Panc1 (cell line): ENCODE measurements around the gene LRMDA. TPM values are rescaled to one million over a fixed set of nuclear protein-coding genes. Genes with fewer than 3 reads are reported as not detected.

ENCODE experiments used
- ATAC-seq: fragments of 200-7000 bp; cut with Tn5 transposase; 2 replicates; pipeline ENCODE4 v1.9.1; 2020; ENCODE audit warnings: mild to moderate bottlenecking, moderate library complexity
- BruUV-seq: library from RNA; stranded (reverse); fragments of 400-500 nt; replicated peaks from 2 replicates; lab custom pipeline; 2021; lab: Mats Ljungman, UMichigan
- CTCF ChIA-PET: fragments of 300-600 bp; sonication (Branson Sonifier 250); formaldehyde crosslinking; loops from one replicate; lab custom pipeline; 2022; ENCODE audit warnings: antibody characterized with exemption; lab: Charles Lee
- POLR2A ChIA-PET: fragments of 300-600 bp; sonication (Branson Sonifier 250); formaldehyde crosslinking; loops from one replicate; lab custom pipeline; 2022; ENCODE audit warnings: antibody characterized with exemption; lab: Charles Lee
- DNase-seq: peaks from one replicate; pipeline ENCODE4 v3.0.0-alpha.2; 2010; ENCODE audit warnings: low read depth, low spot score
- H3K27ac ChIP-seq: 2 replicates; pipeline ENCODE4 v1.5.1; 2011; ENCODE audit warnings: mild to moderate bottlenecking, low read length, inconsistent platforms
- H3K27me3 ChIP-seq: fragments of 200-500 bp; sonication (Bioruptor generic); 2 replicates; pipeline ENCODE4 v1.6.0; 2014; ENCODE audit warnings: low read length, inconsistent platforms; ENCODE audit not compliant: control insufficient read depth, insufficient read depth
- H3K36me3 ChIP-seq: fragments of 200-500 bp; sonication (Bioruptor generic); 2 replicates; pipeline ENCODE4 v1.5.1; 2014; ENCODE audit warnings: inconsistent platforms, mild to moderate bottlenecking, low read length, moderate library complexity; ENCODE audit not compliant: control insufficient read depth, insufficient read depth
- H3K4me1 ChIP-seq: 2 replicates; pipeline ENCODE4 v1.5.1; 2011; ENCODE audit warnings: inconsistent platforms, mild to moderate bottlenecking, low read length, moderate library complexity; ENCODE audit not compliant: control insufficient read depth, insufficient read depth
- H3K4me3 ChIP-seq, 2 experiments: 2 replicates each; pipeline ENCODE4 v1.5.1; 2011 to 2012; ENCODE audit warnings: low read depth in 2 of 2, low read length in 2 of 2, mild to moderate bottlenecking in 2 of 2, inconsistent platforms in 1 of 2, moderate library complexity in 1 of 2
- H3K9me3 ChIP-seq: fragments of 200-500 bp; sonication (Bioruptor generic); 2 replicates; pipeline ENCODE4 v1.5.1; 2014; ENCODE audit warnings: low read depth, mild to moderate bottlenecking, inconsistent platforms, low read length, moderate library complexity; ENCODE audit not compliant: control insufficient read depth, insufficient read depth
- CTCF ChIP-seq: fragments of 450-650 bp; IDR thresholded peaks from 2 replicates; pipeline ENCODE4 v1.5.1; 2017; ENCODE audit warnings: mild to moderate bottlenecking
- POLR2AphosphoS5 ChIP-seq: IDR thresholded peaks from 2 replicates; pipeline ENCODE4 v1.6.1; 2012; ENCODE audit warnings: mild to moderate bottlenecking, low read depth, low read length, moderate library complexity
- REST ChIP-seq, 2 experiments: IDR thresholded peaks; 2 replicates each; pipeline ENCODE4 v1.6.1; 2011 to 2012; ENCODE audit warnings: low read depth in 2 of 2, control low read depth in 1 of 2, low read length in 1 of 2, mild to moderate bottlenecking in 1 of 2, moderate library complexity in 1 of 2; ENCODE audit not compliant: insufficient read depth in 1 of 2
- SIN3A ChIP-seq: IDR thresholded peaks from 2 replicates; pipeline ENCODE4 v1.6.1; 2012; ENCODE audit warnings: low read depth, mild to moderate bottlenecking, low read length, moderate library complexity, borderline replicate concordance; ENCODE audit not compliant: insufficient read depth
- TCF7L2 ChIP-seq: IDR thresholded peaks from 2 replicates; pipeline ENCODE4 v1.6.1; 2011; ENCODE audit warnings: mild to moderate bottlenecking, low read depth, low read length, inconsistent platforms
- in situ Hi-C: cut with HindIII; loops from 2 replicates; pipeline ENCODE4 v1.10.0; 2016; ENCODE audit warnings: low sequenced_read_pairs, low pct_unique_long_range_greater_than_20kb
- intact Hi-C: fragments of 100-400 bp; cut with micrococcal nuclease; formaldehyde crosslinking; loops from one replicate; pipeline ENCODE4 v1.10.0; 2022; ENCODE audit not compliant: unreplicated experiment
- total RNA-seq: library from RNA; stranded (reverse); gene quantifications from one replicate; pipeline ENCODE4 v1.2.1, GENCODE V29; 2021; ENCODE audit not compliant: unreplicated experiment

Gene LRMDA
- total RNA-seq, 1 experiment from 2014 or later: 1.2 TPM

- Histone ChIP-seq H3K4me1 (no peaks in the 10 kb centered on the region), H3K27ac (no peak overlapping the region), H3K4me3 (no peak overlapping the region), H3K27me3 (no peaks in the 10 kb centered on the region), H3K36me3 (no peaks in the 10 kb centered on the region), H3K9me3 (no peaks in the 10 kb centered on the region)
- ChIA-PET CTCF (no interaction called here), POLR2A (no interaction called here)
- BruUV-seq: no TSS peak
- in situ Hi-C loops: no loop called here
- no peak for ATAC-seq
- intact Hi-C loops: no loop called here
- TF ChIP-seq SIN3A: no peak
- no peak for DNase-seq
These were observed 301.9 kb downstream of the LRMDA start for GRCh38 chr10:75733135-75733890.

GRCh38 chr10:75736151-75736640 is 304.8 kb downstream of the LRMDA start:
- TF ChIP-seq POLR2AphosphoS5 (no peak), TCF7L2 (no peak), REST (IDR thresholded peaks at IDR 0.05; ENCODE audit: insufficient read depth in 1 of 2, low read depth in 2 of 2, low read length in 1 of 2) (no peak), CTCF (no peak), SIN3A (no peak)
- intact Hi-C loops (no loop called here), in situ Hi-C loops (no loop called here)
- ATAC-seq (no peak), DNase-seq (no peak)
- H3K36me3 ChIP-seq: no peaks in the 10 kb centered on the region
- no peak overlapping the region for H3K27ac ChIP-seq
- no TSS peak for BruUV-seq
- ChIA-PET CTCF (no interaction called here), POLR2A (no interaction called here)
- H3K4me1 ChIP-seq: no peaks in the 10 kb centered on the region
- H3K4me3 ChIP-seq: no peak overlapping the region
- no peaks in the 10 kb centered on the region for H3K9me3 ChIP-seq
- H3K27me3 ChIP-seq: no peaks in the 10 kb centered on the region

GRCh38 chr10:75736889-75737579 is 305.6 kb downstream of the LRMDA start:
- no peaks in the 10 kb centered on the region for H3K9me3 ChIP-seq
- no peaks in the 10 kb centered on the region for H3K4me1 ChIP-seq
- TF ChIP-seq SIN3A (no peak), CTCF (no peak), POLR2AphosphoS5 (no peak), TCF7L2 (no peak), REST (IDR thresholded peaks at IDR 0.05; ENCODE audit: insufficient read depth in 1 of 2, low read depth in 2 of 2, low read length in 1 of 2) (no peak)
- intact Hi-C loops (no loop called here), in situ Hi-C loops (no loop called here)
- DNase-seq (no peak), ATAC-seq (no peak)
- no peak overlapping the region for H3K27ac ChIP-seq
- ChIA-PET POLR2A (no interaction called here), CTCF (no interaction called here)
- no peaks in the 10 kb centered on the region for H3K27me3 ChIP-seq
- H3K36me3 ChIP-seq: no peaks in the 10 kb centered on the region
- no peak overlapping the region for H3K4me3 ChIP-seq
- BruUV-seq: no TSS peak
